Measurements from ENCODE around the gene AGAP1.
A peak's percentile ranks its signal among the peaks of the same experiment; 100 is the strongest.

The AGAP1 gene

GRCh38 chr2:235493775-235494715, at the start of gene AGAP1:
AGAP1 (plus strand) TSS chr2:235494043.
- peaks cover 62% of the 10 kb centered on the region for H3K27me3 Mint-ChIP-seq (ENCODE audit: low read depth)
- no peaks in the 10 kb centered on the region for H3K36me3 Mint-ChIP-seq (ENCODE audit: low read depth)
- peak within 1 kb of the TSS; percentile 85 for H3K4me3 Mint-ChIP-seq
- H3K27ac Mint-ChIP-seq, result peak within 1 kb of the TSS; percentile 45
- H3K9me3 Mint-ChIP-seq, result no peaks in the 10 kb centered on the region
- peaks cover 5% of the 10 kb centered on the region for H3K4me1 Mint-ChIP-seq (ENCODE audit: low read depth)

- no peak overlapping the region for H3K27ac Mint-ChIP-seq
- no peaks in the 10 kb centered on the region for H3K4me1 Mint-ChIP-seq (ENCODE audit: low read depth)
- H3K4me3 Mint-ChIP-seq, result no peak overlapping the region
- H3K9me3 Mint-ChIP-seq, result no peaks in the 10 kb centered on the region
- no peaks in the 10 kb centered on the region for H3K36me3 Mint-ChIP-seq (ENCODE audit: low read depth)
- peaks cover 4% of the 10 kb centered on the region for H3K27me3 Mint-ChIP-seq (ENCODE audit: low read depth)
Observed at GRCh38 chr2:235444101-235444597, 49.7 kb upstream of the AGAP1 start.

DNA sequence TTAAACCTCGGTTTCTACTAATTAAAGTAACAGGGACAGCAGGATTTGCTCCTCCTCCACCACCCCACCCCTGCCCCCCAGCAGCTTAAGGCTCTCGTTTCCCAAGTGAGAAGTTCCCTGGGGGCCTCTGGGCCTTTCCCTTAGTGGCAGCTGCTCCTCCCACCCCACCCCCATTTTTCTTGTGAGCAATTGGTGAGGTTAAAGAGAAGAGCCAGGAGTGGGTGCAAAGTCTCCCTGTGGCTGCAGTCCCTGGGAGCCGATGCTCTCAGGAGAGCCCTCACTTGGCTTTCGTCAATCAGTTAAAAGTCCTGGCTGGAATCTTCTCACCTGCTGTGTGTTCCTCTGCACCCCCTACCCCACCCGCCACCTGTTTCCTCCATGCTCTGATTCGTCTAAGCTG, 48.7 kb upstream of the AGAP1 start:
- Mint-ChIP-seq H3K4me3 (no peak overlapping the region), H3K27me3 (ENCODE audit: low read depth) (no peaks in the 10 kb centered on the region), H3K4me1 (ENCODE audit: low read depth) (no peaks in the 10 kb centered on the region), H3K9me3 (no peaks in the 10 kb centered on the region), H3K36me3 (ENCODE audit: low read depth) (no peaks in the 10 kb centered on the region), H3K27ac (no peak overlapping the region)

GRCh38 chr2:235446082-235446481, 47.8 kb upstream of the AGAP1 start:
- no peaks in the 10 kb centered on the region for H3K9me3 Mint-ChIP-seq
- H3K36me3 Mint-ChIP-seq (ENCODE audit: low read depth), result no peaks in the 10 kb centered on the region
- H3K4me3 Mint-ChIP-seq, result no peak overlapping the region
- H3K27ac Mint-ChIP-seq, result no peak overlapping the region
- H3K27me3 Mint-ChIP-seq (ENCODE audit: low read depth), result no peaks in the 10 kb centered on the region
- no peaks in the 10 kb centered on the region for H3K4me1 Mint-ChIP-seq (ENCODE audit: low read depth)

DNA sequence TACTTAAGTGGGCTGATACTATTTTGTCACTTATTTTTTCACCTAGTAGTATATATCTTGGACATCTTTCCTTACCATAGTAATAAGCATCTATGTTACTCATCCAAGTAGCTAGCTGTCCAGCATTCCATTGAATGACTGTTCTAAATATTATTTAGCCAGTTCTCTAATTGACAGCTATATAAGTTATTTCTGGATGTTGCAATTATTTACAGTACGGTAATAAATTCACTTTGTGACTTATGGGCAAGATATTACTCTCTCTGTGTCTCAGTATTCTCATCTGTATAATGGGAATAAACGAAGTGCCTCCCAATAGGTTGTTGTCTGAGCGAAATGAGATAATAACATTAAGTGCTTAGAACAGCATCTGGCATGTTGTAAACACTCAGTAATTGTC, 46.6 kb upstream of the AGAP1 start:
- H3K4me1 Mint-ChIP-seq (ENCODE audit: low read depth), result no peaks in the 10 kb centered on the region
- H3K27me3 Mint-ChIP-seq (ENCODE audit: low read depth), result no peaks in the 10 kb centered on the region
- no peaks in the 10 kb centered on the region for H3K36me3 Mint-ChIP-seq (ENCODE audit: low read depth)
- no peak overlapping the region for H3K4me3 Mint-ChIP-seq
- H3K9me3 Mint-ChIP-seq, result no peaks in the 10 kb centered on the region
- H3K27ac Mint-ChIP-seq, result no peak overlapping the region

GRCh38 chr2:235449568-235449967, 44.3 kb upstream of the AGAP1 start:
- Mint-ChIP-seq H3K4me1 (ENCODE audit: low read depth) (no peaks in the 10 kb centered on the region), H3K27ac (no peak overlapping the region), H3K27me3 (ENCODE audit: low read depth) (no peaks in the 10 kb centered on the region), H3K36me3 (ENCODE audit: low read depth) (no peaks in the 10 kb centered on the region), H3K4me3 (no peak overlapping the region), H3K9me3 (no peaks in the 10 kb centered on the region)

DNA sequence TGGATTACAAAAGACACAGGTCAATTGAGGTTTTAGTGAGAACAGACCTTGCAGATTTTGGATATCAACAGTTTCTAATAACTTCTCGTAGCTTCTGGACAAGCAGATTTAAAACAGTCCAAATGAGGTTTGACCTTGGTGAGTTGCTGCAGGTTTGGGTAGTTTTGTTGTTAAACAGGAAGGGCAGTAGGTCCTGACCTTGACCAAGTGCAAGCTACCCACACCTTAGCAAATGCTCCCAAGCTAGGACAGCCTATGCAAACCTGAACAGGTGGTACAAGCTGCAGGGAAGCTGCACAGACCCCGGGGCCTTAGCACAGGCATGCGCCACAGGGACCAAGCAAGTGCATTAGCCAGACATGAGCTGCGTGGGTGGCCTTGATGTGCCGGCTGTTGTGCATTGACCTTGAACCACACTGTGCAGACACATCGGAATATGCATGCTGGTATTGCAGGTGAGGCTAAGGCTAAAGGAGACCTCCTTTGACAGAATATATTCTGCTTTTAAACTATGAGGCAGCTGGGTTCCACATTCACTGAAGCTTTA, 40.2 kb upstream of the AGAP1 start:
- Mint-ChIP-seq H3K27ac (no peak overlapping the region), H3K36me3 (ENCODE audit: low read depth) (no peaks in the 10 kb centered on the region)

GRCh38 chr2:235458839-235459273, 35.0 kb upstream of the AGAP1 start:
- H3K27me3 Mint-ChIP-seq (ENCODE audit: low read depth), result no peaks in the 10 kb centered on the region
- no peaks in the 10 kb centered on the region for H3K9me3 Mint-ChIP-seq
- no peak overlapping the region for H3K4me3 Mint-ChIP-seq
- H3K4me1 Mint-ChIP-seq (ENCODE audit: low read depth), result no peaks in the 10 kb centered on the region
- H3K36me3 Mint-ChIP-seq (ENCODE audit: low read depth), result no peaks in the 10 kb centered on the region
- no peak overlapping the region for H3K27ac Mint-ChIP-seq

More for the DNA sequence above, 40.2 kb upstream of the AGAP1 start:
- Mint-ChIP-seq H3K4me3 (no peak overlapping the region), H3K9me3 (no peaks in the 10 kb centered on the region), H3K4me1 (ENCODE audit: low read depth) (no peaks in the 10 kb centered on the region), H3K27me3 (ENCODE audit: low read depth) (no peaks in the 10 kb centered on the region)

DNA sequence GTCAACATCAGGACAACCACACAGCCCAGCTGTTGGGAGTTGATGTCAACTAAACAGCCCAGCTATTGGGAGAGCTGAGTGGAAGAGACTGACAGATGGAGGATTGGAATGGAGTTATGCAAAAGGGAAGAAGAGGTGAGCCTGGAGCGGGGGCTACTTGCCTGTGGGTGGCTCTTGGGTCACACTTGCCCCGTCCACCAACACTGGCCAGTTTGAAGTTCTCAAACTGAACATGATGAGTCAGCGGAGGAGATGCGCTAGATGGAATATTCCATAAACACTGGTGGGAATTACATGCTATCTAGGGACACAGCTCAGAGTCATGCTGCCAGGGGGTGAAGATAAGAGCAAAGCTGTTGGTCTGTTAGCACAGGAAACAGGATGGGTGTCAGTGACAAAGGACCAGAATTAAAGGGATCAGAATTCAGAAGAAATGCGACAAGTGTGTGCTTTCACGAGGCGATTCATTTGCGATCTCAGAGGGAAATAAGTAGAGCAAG, 33.2 kb upstream of the AGAP1 start:
- Mint-ChIP-seq H3K36me3 (ENCODE audit: low read depth) (no peaks in the 10 kb centered on the region), H3K4me1 (ENCODE audit: low read depth) (no peaks in the 10 kb centered on the region), H3K9me3 (no peaks in the 10 kb centered on the region), H3K4me3 (no peak overlapping the region), H3K27me3 (ENCODE audit: low read depth) (no peaks in the 10 kb centered on the region), H3K27ac (no peak overlapping the region)

DNA sequence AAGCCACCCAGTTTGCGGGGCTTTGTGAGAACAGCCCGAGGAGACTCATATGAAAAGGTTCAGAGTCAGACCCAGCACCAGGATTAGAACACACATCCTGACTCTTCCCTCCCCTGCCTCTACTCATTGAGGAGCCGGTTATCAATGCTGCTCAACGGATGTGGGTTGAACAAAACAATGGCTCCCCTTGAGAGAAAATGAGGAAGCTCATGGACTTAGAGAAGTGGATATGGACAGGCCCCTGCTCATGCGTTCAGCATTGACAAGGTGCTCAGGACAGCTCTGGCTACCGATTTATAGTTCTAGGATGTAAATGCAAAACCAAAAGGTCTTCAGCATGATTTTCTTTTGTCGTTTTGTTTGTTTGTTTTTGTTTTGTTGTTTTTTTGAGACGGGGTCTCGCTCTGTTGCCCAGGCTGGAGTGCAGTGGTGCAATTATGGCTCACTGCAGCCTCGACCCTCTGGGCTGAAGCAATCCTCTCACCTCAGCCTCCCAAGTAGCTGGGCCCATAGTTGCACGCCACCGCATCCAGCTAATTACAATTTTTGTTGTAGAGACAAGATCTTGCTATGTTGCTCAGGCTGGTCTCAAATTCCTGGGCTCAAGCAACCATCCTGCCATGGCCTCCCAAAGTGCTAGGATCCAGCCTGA, 32.0 kb upstream of the AGAP1 start:
- Mint-ChIP-seq H3K4me3 (no peak overlapping the region), H3K27ac (no peak overlapping the region), H3K27me3 (ENCODE audit: low read depth) (no peaks in the 10 kb centered on the region), H3K36me3 (ENCODE audit: low read depth) (no peaks in the 10 kb centered on the region), H3K9me3 (no peaks in the 10 kb centered on the region), H3K4me1 (ENCODE audit: low read depth) (no peaks in the 10 kb centered on the region)

DNA sequence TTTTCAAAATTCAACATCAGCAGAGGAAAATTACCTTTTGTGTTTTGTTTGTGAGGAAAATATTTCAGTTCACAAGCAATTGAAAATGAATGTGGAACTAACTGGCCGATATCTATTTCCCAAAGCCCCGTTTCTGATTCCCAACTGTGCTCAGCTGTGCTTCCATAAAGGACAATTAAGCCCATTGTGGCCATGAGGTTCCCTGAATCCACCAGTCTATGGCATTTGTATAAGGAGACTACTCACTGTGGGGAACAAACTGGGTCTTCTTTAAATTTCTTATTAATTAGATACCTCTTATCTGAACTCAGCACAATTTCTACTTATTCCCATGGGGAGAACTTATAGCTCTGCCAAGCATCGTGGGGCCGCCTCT, 31.4 kb upstream of the AGAP1 start:
- no peak overlapping the region for H3K4me3 Mint-ChIP-seq
- no peaks in the 10 kb centered on the region for H3K9me3 Mint-ChIP-seq
- no peaks in the 10 kb centered on the region for H3K36me3 Mint-ChIP-seq (ENCODE audit: low read depth)
- no peaks in the 10 kb centered on the region for H3K27me3 Mint-ChIP-seq (ENCODE audit: low read depth)
- H3K27ac Mint-ChIP-seq, result no peak overlapping the region
- H3K4me1 Mint-ChIP-seq (ENCODE audit: low read depth), result no peaks in the 10 kb centered on the region

GRCh38 chr2:235463893-235464292, 29.9 kb upstream of the AGAP1 start:
- Mint-ChIP-seq H3K27me3 (ENCODE audit: low read depth) (no peaks in the 10 kb centered on the region), H3K27ac (no peak overlapping the region), H3K9me3 (no peaks in the 10 kb centered on the region), H3K4me3 (no peak overlapping the region), H3K4me1 (ENCODE audit: low read depth) (no peaks in the 10 kb centered on the region), H3K36me3 (ENCODE audit: low read depth) (no peaks in the 10 kb centered on the region)

GRCh38 chr2:235467588-235467987, 26.3 kb upstream of the AGAP1 start:
- no peaks in the 10 kb centered on the region for H3K9me3 Mint-ChIP-seq
- no peaks in the 10 kb centered on the region for H3K4me1 Mint-ChIP-seq (ENCODE audit: low read depth)
- no peaks in the 10 kb centered on the region for H3K36me3 Mint-ChIP-seq (ENCODE audit: low read depth)
- H3K27me3 Mint-ChIP-seq (ENCODE audit: low read depth), result no peaks in the 10 kb centered on the region
- no peak overlapping the region for H3K27ac Mint-ChIP-seq
- H3K4me3 Mint-ChIP-seq, result no peak overlapping the region

GRCh38 chr2:235468978-235469655, 24.7 kb upstream of the AGAP1 start:
- Mint-ChIP-seq H3K4me3 (no peak overlapping the region), H3K27ac (no peak overlapping the region), H3K9me3 (no peaks in the 10 kb centered on the region), H3K36me3 (ENCODE audit: low read depth) (no peaks in the 10 kb centered on the region), H3K27me3 (ENCODE audit: low read depth) (no peaks in the 10 kb centered on the region), H3K4me1 (ENCODE audit: low read depth) (no peaks in the 10 kb centered on the region)

Data from T-helper 1 cell treated with Interleukin-12 subunit alpha and Interleukin-12 subunit beta and Interleukin-4 antibody, amounts not matched to agents 30 μg/mL and 1 μg/mL, for 36 hours (primary cell).